SK-N-SH (cell line): ENCODE data around the gene GRK1. TPM values are rescaled to one million over a fixed set of nuclear protein-coding genes. Genes with fewer than 3 reads are reported as not detected.

Experiments
- CTCF ChIA-PET: fragments of 300-600, 350-600 bp; formaldehyde crosslinking; extraction: SDS; loops from one replicate; lab custom pipeline; 2021; lab: Yijun Ruan, JAX
- POLR2A ChIA-PET: fragments of 350-600 bp; sonication (Branson Sonifier 250); formaldehyde crosslinking; extraction: SDS; loops from one replicate; lab custom pipeline; 2020; ENCODE audit warnings: antibody characterized with exemption, inconsistent platforms; lab: Yijun Ruan, JAX
- DNase-seq: peaks from one replicate; pipeline ENCODE4 v3.0.0; 2012
- H2AFZ ChIP-seq: fragments of 200-600 bp; sonication (generic); 2 replicates; pipeline ENCODE4 v1.8.1; 2016; ENCODE audit warnings: antibody characterized with exemption, mild to moderate bottlenecking, low read depth
- H3F3A ChIP-seq: fragments of 200-600 bp; sonication (generic); replicated peaks from 2 replicates; pipeline ENCODE3; 2016; ENCODE audit warnings: antibody characterized with exemption, mild to moderate bottlenecking; ENCODE audit not compliant: insufficient read depth
- H3K27ac ChIP-seq, 2 experiments: fragments of 200-500 bp in 1 of 2; fragments of 200-600 bp in 1 of 2; sonication (Bioruptor generic) in 1 of 2; sonication (generic), shearing (Covaris generic) in 1 of 2; 2 replicates each; pipeline versions ENCODE4 v1.5.1 to v1.6.1; 2014 to 2016; ENCODE audit warnings: low read depth in 2 of 2, inconsistent platforms in 1 of 2, low read length in 1 of 2, mild to moderate bottlenecking in 1 of 2, mixed read lengths in 1 of 2
- H3K27me3 ChIP-seq: fragments of 200-600 bp; sonication (generic), shearing (Covaris generic); 2 replicates; pipeline ENCODE4 v1.6.1; 2016; ENCODE audit warnings: mixed run types; ENCODE audit not compliant: insufficient read depth
- H3K36me3 ChIP-seq, 2 experiments: fragments of 200-500 bp in 1 of 2; fragments of 200-600 bp in 1 of 2; sonication (Bioruptor generic) in 1 of 2; sonication (generic) in 1 of 2; replicated peaks in 1 of 2; 2 replicates each; pipeline versions ENCODE3 to v1.5.1; 2014 to 2016; ENCODE audit warnings: low read length in 1 of 2, mild to moderate bottlenecking in 1 of 2; ENCODE audit not compliant: insufficient read depth in 2 of 2, control insufficient read depth in 1 of 2
- H3K4me1 ChIP-seq, 2 experiments: fragments of 200-500 bp in 1 of 2; fragments of 200-600 bp in 1 of 2; sonication (Bioruptor generic) in 1 of 2; sonication (generic), shearing (Covaris generic) in 1 of 2; 2 replicates each; pipeline versions ENCODE4 v1.5.1 to v1.6.1; 2014 to 2016; ENCODE audit warnings: low read depth in 1 of 2, low read length in 1 of 2, mixed run types in 1 of 2; ENCODE audit not compliant: insufficient read depth in 2 of 2, control insufficient read depth in 1 of 2
- H3K4me2 ChIP-seq: fragments of 200-600 bp; sonication (generic), shearing (Covaris generic); 2 replicates; pipeline ENCODE4 v1.6.1; 2017; ENCODE audit warnings: mixed run types
- H3K4me3 ChIP-seq, 2 experiments: fragments of 200-500 bp in 1 of 2; fragments of 200-600 bp in 1 of 2; sonication (Bioruptor generic) in 1 of 2; sonication (generic), shearing (Covaris generic) in 1 of 2; 2 replicates each; pipeline versions ENCODE4 v1.5.1 to v1.8.1; 2014 to 2016; ENCODE audit warnings: low read depth in 2 of 2, inconsistent platforms in 1 of 2, low read length in 1 of 2, mild to moderate bottlenecking in 1 of 2, mixed read lengths in 1 of 2, moderate library complexity in 1 of 2
- H3K79me2 ChIP-seq: fragments of 200-600 bp; sonication (generic); 2 replicates; pipeline ENCODE4 v1.8.1; 2017; ENCODE audit warnings: mild to moderate bottlenecking; ENCODE audit not compliant: insufficient read depth
- H3K9ac ChIP-seq: fragments of 200-600 bp; sonication (generic); 2 replicates; pipeline ENCODE4 v1.6.1; 2017; ENCODE audit warnings: mixed run types
- H3K9me2 ChIP-seq: fragments of 200-600 bp; sonication (generic); 2 replicates; pipeline ENCODE4 v1.6.1; 2017; ENCODE audit warnings: mixed run types
- H3K9me3 ChIP-seq: fragments of 200-600 bp; sonication (generic); 2 replicates; pipeline ENCODE4 v1.6.1; 2017; ENCODE audit warnings: mixed run types, mild to moderate bottlenecking, moderate library complexity
- H4K20me1 ChIP-seq: fragments of 200-600 bp; sonication (generic); 2 replicates; pipeline ENCODE4 v1.6.1; 2017; ENCODE audit warnings: mild to moderate bottlenecking, mixed run types; ENCODE audit not compliant: insufficient read depth
- CHD2 ChIP-seq: fragments of 150-350 bp; IDR thresholded peaks from 2 replicates; pipeline ENCODE4 v1.6.1; 2018; ENCODE audit warnings: low read length; ENCODE audit not compliant: partially characterized antibody
- ELF1 ChIP-seq: IDR thresholded peaks from 2 replicates; pipeline ENCODE4 v1.4.0; 2012
- GABPA ChIP-seq: IDR thresholded peaks from 2 replicates; pipeline ENCODE4 v1.4.0; 2012; ENCODE audit warnings: low read depth, mild to moderate bottlenecking
- GATA2 ChIP-seq: sonication (generic); formaldehyde crosslinking; IDR thresholded peaks from 2 replicates; pipeline ENCODE4 v1.5.0; 2020; ENCODE audit warnings: mild to moderate bottlenecking, missing genetic modification reagents
- MAX ChIP-seq: IDR thresholded peaks from 2 replicates; pipeline ENCODE4 v1.4.0; 2012; ENCODE audit warnings: low read depth
- MEF2A ChIP-seq: IDR thresholded peaks from 2 replicates; pipeline ENCODE4 v1.4.0; 2012; ENCODE audit warnings: low read depth, borderline replicate concordance
- NRF1 ChIP-seq: IDR thresholded peaks from 2 replicates; pipeline ENCODE4 v1.6.1; 2012; ENCODE audit warnings: low read depth, mild to moderate bottlenecking, low read length
- PBX3 ChIP-seq: IDR thresholded peaks from 2 replicates; pipeline ENCODE4; 2012
- RCOR1 ChIP-seq: fragments of 150-350 bp; IDR thresholded peaks from 2 replicates; pipeline ENCODE4 v1.6.1; 2017; ENCODE audit warnings: antibody characterized with exemption, low read length
- REST ChIP-seq: IDR thresholded peaks from 2 replicates; pipeline ENCODE4 v1.6.1; 2012; ENCODE audit warnings: mild to moderate bottlenecking, low read depth, low read length, moderate library complexity
- RXRA ChIP-seq: IDR thresholded peaks from 2 replicates; pipeline ENCODE4 v1.4.0; 2012; ENCODE audit warnings: low read depth, mild to moderate bottlenecking, borderline replicate concordance
- SMC3 ChIP-seq: IDR thresholded peaks from 2 replicates; pipeline ENCODE4 v1.6.1; 2012; ENCODE audit warnings: low read depth, low read length, improper control_type of control experiment
- TAF1 ChIP-seq: IDR thresholded peaks from 2 replicates; pipeline ENCODE4 v1.6.1; 2012; ENCODE audit warnings: low read depth, mild to moderate bottlenecking, low read length, moderate library complexity, borderline replicate concordance
- TCF12 ChIP-seq: IDR thresholded peaks from 2 replicates; pipeline ENCODE4 v1.4.0; 2012
- TEAD4 ChIP-seq: IDR thresholded peaks from 2 replicates; pipeline ENCODE4 v1.4.0; 2012; ENCODE audit warnings: mild to moderate bottlenecking, borderline replicate concordance; ENCODE audit not compliant: insufficient read depth
- USF1 ChIP-seq: IDR thresholded peaks from 2 replicates; pipeline ENCODE4 v1.4.0; 2012; ENCODE audit warnings: low read depth, borderline replicate concordance
- USF2 ChIP-seq: fragments of 150-350 bp; IDR thresholded peaks from 2 replicates; pipeline ENCODE4 v1.6.1; 2017; ENCODE audit warnings: antibody characterized with exemption, low read length, low read depth, borderline replicate concordance
- ZBTB33 ChIP-seq: IDR thresholded peaks from 2 replicates; pipeline ENCODE4 v1.4.0; 2012; ENCODE audit warnings: low read depth, borderline replicate concordance
- WGBS: methylation state at CpG from one replicate; pipeline ENCODE4 v1.1.6; 2017; ENCODE audit warnings: low lambda C conversion rate; 5-methylcytosine and 5-hydroxymethylcytosine counted together
- polyA plus RNA-seq, 3 experiments: library from polyadenylated mRNA; depleted of rRNA; stranded (reverse); fragments of >200 nt; gene quantifications; 2 replicates each; pipeline ENCODE4 v1.2.3, GENCODE V29; 2012

Gene GRK1
- polyA plus RNA-seq, 1 of the 3 experiments (the other 2 are of a cell fraction) = 0.12 TPM

- Histone ChIP-seq H3K9me2 (no peaks in the 10 kb centered on the region), H4K20me1 (no peaks in the 10 kb centered on the region), H3K4me2 (no peak overlapping the region), H3K9ac (no peak overlapping the region), H3K4me1 (peaks cover 3 to 5% of the 10 kb centered on the region in 2 experiments; a peak in 1 of 4 replicates), H3K36me3 (no peaks in the 10 kb centered on the region), H3K9me3 (no peaks in the 10 kb centered on the region), H3F3A (no peaks in the 10 kb centered on the region), H3K27ac (no peak overlapping the region), H3K79me2 (no peaks in the 10 kb centered on the region), H3K4me3 (no peak overlapping the region), H2AFZ (no peak overlapping the region), H3K27me3 (no peaks in the 10 kb centered on the region)
- ChIA-PET CTCF (no interaction called here), POLR2A (no interaction called here)
- TF ChIP-seq PBX3 = no peak
- no peak for TF ChIP-seq MEF2A
- TF ChIP-seq TCF12 = no peak
- TF ChIP-seq TEAD4 = no peak
- no peak for TF ChIP-seq SMC3
- TF ChIP-seq ELF1 = no peak
- TF ChIP-seq USF1 = no peak
- no peak for TF ChIP-seq GATA2 (CRISPR knock-in tag)
- TF ChIP-seq RXRA = no peak
- no peak for TF ChIP-seq RCOR1
- TF ChIP-seq USF2 = no peak
- TF ChIP-seq ZBTB33 = no peak
- TF ChIP-seq REST = no peak
- TF ChIP-seq NRF1 = no peak
- no peak for TF ChIP-seq MAX
- TF ChIP-seq TAF1 = no peak
- TF ChIP-seq CHD2 = no peak
- no peak for TF ChIP-seq GABPA
- 99% methylated on average over 5 of the region's 5 CpGs for WGBS
- DNase-seq = no peak
These were observed 103.9 kb downstream of the GRK1 start for GRCh38 chr13:113770937-113771336.
